Testis (tissue), 2 donors: ENCODE data around the gene RRP36.

Experiments used
- CTCF ChIP-seq, 3 experiments: fragments of 450-650 bp in 2 of 3; fragments of 200-600 bp in 1 of 3; sonication (generic) in 1 of 3; IDR thresholded peaks; one replicate each; pipeline ENCODE4 v1.5.1; 2016 to 2019; ENCODE audit warnings: antibody characterized with exemption in 3 of 3, mild to moderate bottlenecking in 2 of 3, moderate library complexity in 1 of 3
- POLR2A ChIP-seq: fragments of 450-650 bp; IDR thresholded peaks from one replicate; pipeline ENCODE4 v1.6.1; 2017; ENCODE audit warnings: antibody characterized with exemption, mild to moderate bottlenecking, moderate library complexity

GRCh38 chr6:43052225-43052841, 30.9 kb downstream of the RRP36 start:
- TF ChIP-seq CTCF (IDR thresholded peaks at IDR 0.05) (no peak), POLR2A (no peak)
